ENCODE data around the gene TMIGD1.

TMIGD1 gene

DNA sequence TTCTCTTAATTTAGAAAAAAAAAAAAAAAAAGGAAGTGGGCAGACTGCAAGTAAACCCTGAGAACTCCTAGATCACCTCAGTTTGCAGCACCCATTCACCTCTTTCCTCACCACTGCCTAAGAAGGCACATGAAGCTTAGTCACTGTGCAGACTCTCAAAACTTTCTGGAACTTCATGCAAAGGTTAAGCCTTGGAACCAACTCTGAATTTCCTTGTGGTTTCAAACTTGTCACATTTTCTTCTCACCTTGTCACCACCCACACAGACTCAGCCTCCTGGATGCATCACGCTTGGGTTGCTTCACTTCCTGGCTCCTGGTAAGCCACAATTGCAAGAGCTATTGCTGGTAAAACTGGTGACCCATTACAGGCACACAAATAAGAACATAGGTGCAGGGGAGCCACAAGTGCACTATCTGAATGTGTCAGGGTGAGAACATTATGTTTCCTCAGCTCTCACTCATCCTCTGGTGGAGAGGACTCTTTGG is 29.9 kb upstream of the TMIGD1 start:
- no peaks in the 10 kb centered on the region for H3K9me2 ChIP-seq (replicated peaks; ENCODE audit: control insufficient read depth, low read length)
- H3K4me2 ChIP-seq (ENCODE audit: low read length) = peak overlapping the region; percentile 39
- no peaks in the 10 kb centered on the region for H3K36me3 ChIP-seq (ENCODE audit: control insufficient read depth, low read length)
- no peaks in the 10 kb centered on the region for H3K79me2 ChIP-seq (ENCODE audit: control insufficient read depth, low read length)
- H3K4me3 ChIP-seq (ENCODE audit: low read length) = no peak overlapping the region
- H3K27ac ChIP-seq (ENCODE audit: low read depth, low read length) = no peak overlapping the region
- TF ChIP-seq EZH2phosphoT487 (IDR thresholded peaks at IDR 0.05; ENCODE audit: borderline replicate concordance, low read length) (no peak), CTCF (IDR thresholded peaks at IDR 0.05; ENCODE audit: low read depth, low read length, poor library complexity, severe bottlenecking) (no peak)
- no peaks in the 10 kb centered on the region for H3F3A ChIP-seq (ENCODE audit: control insufficient read depth, insufficient read depth)
- H3K4me1 ChIP-seq (ENCODE audit: control insufficient read depth, low read length) = peaks cover 11% of the 10 kb centered on the region
- peaks cover 7% of the 10 kb centered on the region; the same call in 1 of the 2 replicates for H3K27me3 ChIP-seq (ENCODE audit: control insufficient read depth, low read length)
- no peaks in the 10 kb centered on the region for H4K20me1 ChIP-seq (ENCODE audit: control insufficient read depth, insufficient read depth, low read depth, low read length)
- H3K9me3 ChIP-seq (ENCODE audit: control insufficient read depth, insufficient read depth, low read length) = peaks cover 6% of the 10 kb centered on the region; the same call in 1 of the 2 replicates

DNA sequence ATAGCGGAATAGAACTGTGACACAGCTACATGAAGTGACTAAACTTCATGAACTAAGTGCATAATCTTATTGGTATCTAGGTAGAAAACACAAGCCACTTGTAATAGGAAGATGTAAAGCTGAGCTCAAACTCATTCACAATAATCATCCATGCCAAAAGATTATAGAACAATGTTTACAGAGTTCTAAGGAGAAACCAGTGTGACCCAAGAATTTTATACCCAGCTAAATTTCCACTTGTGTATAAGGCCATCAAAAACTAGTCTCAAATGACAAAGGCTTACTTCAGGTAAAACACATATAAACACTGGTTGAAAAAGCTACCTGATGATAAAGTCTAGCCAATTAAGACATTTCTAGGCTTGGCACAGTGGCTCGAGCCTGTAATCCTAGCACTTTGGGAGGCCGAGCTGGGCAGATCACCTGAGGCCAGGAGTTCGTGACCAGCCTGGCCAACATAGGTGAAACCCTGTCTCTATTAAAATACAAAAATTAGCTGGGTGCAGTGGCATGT is 28.0 kb upstream of the TMIGD1 start:
- no peaks in the 10 kb centered on the region for H3K9me2 ChIP-seq (replicated peaks; ENCODE audit: control insufficient read depth, low read length)
- no peaks in the 10 kb centered on the region for H4K20me1 ChIP-seq (ENCODE audit: control insufficient read depth, insufficient read depth, low read depth, low read length)
- no peaks in the 10 kb centered on the region for H3K79me2 ChIP-seq (ENCODE audit: control insufficient read depth, low read length)
- H3K4me2 ChIP-seq (ENCODE audit: low read length) = no peak overlapping the region
- no peak overlapping the region for H3K4me3 ChIP-seq (ENCODE audit: low read length)
- no peaks in the 10 kb centered on the region for H3F3A ChIP-seq (ENCODE audit: control insufficient read depth, insufficient read depth)
- peaks cover 6% of the 10 kb centered on the region; the same call in 1 of the 2 replicates for H3K27me3 ChIP-seq (ENCODE audit: control insufficient read depth, low read length)
- TF ChIP-seq EZH2phosphoT487 (IDR thresholded peaks at IDR 0.05; ENCODE audit: borderline replicate concordance, low read length) (no peak), CTCF (IDR thresholded peaks at IDR 0.05; ENCODE audit: low read depth, low read length, poor library complexity, severe bottlenecking) (no peak)
- H3K9me3 ChIP-seq (ENCODE audit: control insufficient read depth, insufficient read depth, low read length) = peaks cover 6% of the 10 kb centered on the region; the same call in 1 of the 2 replicates
- H3K4me1 ChIP-seq (ENCODE audit: control insufficient read depth, low read length) = peaks cover 11% of the 10 kb centered on the region
- H3K36me3 ChIP-seq (ENCODE audit: control insufficient read depth, low read length) = no peaks in the 10 kb centered on the region
- H3K27ac ChIP-seq (ENCODE audit: low read depth, low read length) = no peak overlapping the region

GRCh38 chr17:30360086-30360808 is 26.4 kb upstream of the TMIGD1 start:
- Histone ChIP-seq H3K27ac (ENCODE audit: low read depth, low read length) (no peak overlapping the region), H4K20me1 (ENCODE audit: control insufficient read depth, insufficient read depth, low read depth, low read length) (no peaks in the 10 kb centered on the region), H3F3A (ENCODE audit: control insufficient read depth, insufficient read depth) (no peaks in the 10 kb centered on the region), H3K27me3 (ENCODE audit: control insufficient read depth, low read length) (no peaks in the 10 kb centered on the region), H3K36me3 (ENCODE audit: control insufficient read depth, low read length) (no peaks in the 10 kb centered on the region), H3K9me3 (ENCODE audit: control insufficient read depth, insufficient read depth, low read length) (peaks cover 6% of the 10 kb centered on the region; the same call in 1 of the 2 replicates), H3K79me2 (ENCODE audit: control insufficient read depth, low read length) (no peaks in the 10 kb centered on the region), H3K4me1 (ENCODE audit: control insufficient read depth, low read length) (peaks cover 11% of the 10 kb centered on the region), H3K4me3 (ENCODE audit: low read length) (no peak overlapping the region), H3K4me2 (ENCODE audit: low read length) (no peak overlapping the region), H3K9me2 (replicated peaks; ENCODE audit: control insufficient read depth, low read length) (no peaks in the 10 kb centered on the region)
- TF ChIP-seq EZH2phosphoT487 (IDR thresholded peaks at IDR 0.05; ENCODE audit: borderline replicate concordance, low read length) (no peak), CTCF (IDR thresholded peaks at IDR 0.05; ENCODE audit: low read depth, low read length, poor library complexity, severe bottlenecking) (no peak)
